ENCODE results near the gene PRRT3. TPM values are rescaled to one million over a fixed set of nuclear protein-coding genes. Genes with fewer than 3 reads are reported as not detected.
"Not testable (repeated sequence)": the region's sequence is repeated elsewhere in the genome, so short reads cannot be mapped to it uniquely, and the experiment has no call there.

PRRT3 gene
- total RNA-seq, 1 donor from 2014 or later = 6.1 TPM

- DNase-seq (ENCODE audit: low spot score) = peak; percentile 67
Observed at GRCh38 chr3:9947025-9947995, 4.9 kb downstream of the PRRT3 start.

- peak; percentile 89 for DNase-seq (ENCODE audit: low spot score)
Observed at GRCh38 chr3:9946112-9947024, 5.8 kb downstream of the PRRT3 start.

GRCh38 chr3:9945358-9945757 lies 6.8 kb downstream of the PRRT3 start:
- no peak for DNase-seq (ENCODE audit: low spot score)

- no peak for DNase-seq (ENCODE audit: low spot score)
Observed at GRCh38 chr3:9944271-9944670, 7.9 kb downstream of the PRRT3 start.

GRCh38 chr3:9942934-9943690 lies 9.1 kb downstream of the PRRT3 start:
- no peak for DNase-seq (ENCODE audit: low spot score)

GRCh38 chr3:9942164-9942563 lies 10.0 kb downstream of the PRRT3 start:
- no peak for DNase-seq (ENCODE audit: low spot score)

GRCh38 chr3:9940746-9941145 lies 11.5 kb downstream of the PRRT3 start:
- no peak for DNase-seq (ENCODE audit: low spot score)

- DNase-seq (ENCODE audit: low spot score) = not testable (repeated sequence)
Observed at GRCh38 chr3:9939906-9940305, 12.3 kb downstream of the PRRT3 start.

- DNase-seq (ENCODE audit: low spot score) = no peak
Observed at GRCh38 chr3:9938966-9939365, 13.2 kb downstream of the PRRT3 start.

- DNase-seq (ENCODE audit: low spot score) = no peak
Observed at GRCh38 chr3:9937486-9938238, 14.5 kb downstream of the PRRT3 start.

- DNase-seq (ENCODE audit: low spot score) = no peak
Observed at GRCh38 chr3:9935966-9936510, 16.2 kb downstream of the PRRT3 start.

- DNase-seq (ENCODE audit: low spot score) = no peak
Observed at GRCh38 chr3:9934993-9935392, 17.2 kb downstream of the PRRT3 start.

- DNase-seq (ENCODE audit: low spot score) = no peak
Observed at GRCh38 chr3:9934235-9934621, 18.0 kb downstream of the PRRT3 start.

GRCh38 chr3:9933561-9934234 lies 18.5 kb downstream of the PRRT3 start, which contains the start of gene CRELD1:
CRELD1 (plus strand) TSS chr3:9933834; CDS start chr3:9934439, 605 bp downstream.
- DNase-seq (ENCODE audit: low spot score) = peak; percentile 96

- DNase-seq (ENCODE audit: low spot score) = peak; percentile 79
Observed at GRCh38 chr3:9932843-9933560, 19.2 kb downstream of the PRRT3 start.

GRCh38 chr3:9932535-9932842 lies 19.7 kb downstream of the PRRT3 start:
- DNase-seq (ENCODE audit: low spot score) = no peak

GRCh38 chr3:9930804-9931418 lies 21.3 kb downstream of the PRRT3 start:
- DNase-seq (ENCODE audit: low spot score) = no peak

- no peak for DNase-seq (ENCODE audit: low spot score)
Observed at GRCh38 chr3:9928158-9928557, 24.1 kb downstream of the PRRT3 start.
